Measurements from ENCODE around the gene ABCC8.

The ABCC8 gene

DNA sequence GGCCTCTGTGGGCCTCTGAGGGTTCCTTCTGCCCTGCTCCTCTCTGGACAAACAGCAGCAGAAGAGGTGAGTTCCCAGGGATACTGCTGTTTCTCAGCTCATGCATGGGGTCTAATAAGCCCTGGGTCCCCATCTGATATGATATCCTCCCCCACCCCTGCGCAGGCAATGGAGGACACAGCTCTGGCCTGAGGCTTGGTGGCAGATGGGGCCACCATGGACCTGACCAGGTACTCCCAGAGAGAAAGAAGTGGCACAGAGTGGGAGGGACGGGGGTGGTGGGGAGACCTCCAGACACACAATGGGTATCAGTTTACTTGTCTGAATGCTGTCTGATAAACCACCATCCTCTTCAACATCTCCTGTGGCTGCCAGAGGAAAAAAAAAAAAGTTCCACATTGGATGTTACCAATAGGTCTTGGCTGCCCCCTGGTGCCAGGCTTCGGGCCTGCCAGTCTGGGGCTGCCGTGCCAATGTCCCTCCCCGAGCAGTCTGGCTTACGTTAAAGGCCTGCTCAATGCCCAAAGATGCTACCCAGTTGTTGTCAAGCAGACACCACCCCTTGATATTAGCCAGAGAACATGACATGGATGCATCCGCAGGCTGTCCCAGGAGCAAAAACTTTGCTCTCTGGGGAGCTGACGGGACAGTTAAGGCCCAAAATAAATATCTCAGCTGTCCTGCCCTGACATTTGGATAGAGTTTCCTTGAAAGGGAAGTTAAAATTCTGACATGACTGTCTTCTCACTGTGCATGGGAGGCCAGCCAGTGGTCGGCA, 27.9 kb upstream of the ABCC8 start:
- peak; percentile 64 for DNase-seq

- no peak for DNase-seq
Measured at GRCh38 chr11:17502630-17503029, 26.0 kb upstream of the ABCC8 start.

DNA sequence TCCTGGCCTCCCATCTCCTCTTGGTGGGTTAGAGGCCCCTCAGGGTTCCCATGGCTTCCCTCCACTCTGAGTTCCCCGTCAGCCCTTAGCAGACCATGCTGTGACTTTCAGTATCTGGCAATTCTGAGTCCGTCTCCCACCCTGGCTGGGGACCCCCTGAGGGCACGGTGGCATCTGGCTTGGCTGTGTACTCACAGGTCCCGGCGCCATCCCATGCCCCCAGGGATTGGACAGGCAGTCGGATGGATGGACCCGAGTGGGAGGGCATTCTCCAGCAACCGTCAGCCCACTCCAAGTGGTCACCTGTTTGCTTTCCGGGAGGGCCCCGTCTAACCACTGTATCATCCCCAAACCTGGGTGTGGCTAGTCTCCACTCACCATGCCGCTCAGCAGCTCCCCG, 24.0 kb upstream of the ABCC8 start:
- DNase-seq, result no peak

GRCh38 chr11:17498475-17498874, 21.8 kb upstream of the ABCC8 start:
- DNase-seq, result no peak

DNA sequence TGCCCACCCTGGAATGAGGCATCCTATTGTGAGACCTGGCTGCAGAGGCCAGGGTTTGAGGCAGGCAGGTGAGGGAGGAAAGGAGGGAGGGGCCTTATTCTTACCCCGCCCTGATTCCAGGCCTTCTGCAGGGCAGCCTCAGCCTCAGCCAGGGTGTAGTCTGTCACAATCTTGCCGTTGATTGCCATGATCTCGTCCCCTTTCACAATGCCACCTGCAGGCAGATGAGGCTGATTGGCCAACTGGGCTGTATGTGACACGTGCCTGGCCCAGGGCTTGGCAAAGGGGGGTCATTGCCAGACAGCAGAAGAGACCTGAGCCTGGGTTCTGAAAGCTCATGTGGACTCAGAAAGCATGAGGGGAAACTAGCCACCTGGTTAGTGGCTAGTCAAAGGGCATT, 21.4 kb upstream of the ABCC8 start:
- DNase-seq, result no peak

DNA sequence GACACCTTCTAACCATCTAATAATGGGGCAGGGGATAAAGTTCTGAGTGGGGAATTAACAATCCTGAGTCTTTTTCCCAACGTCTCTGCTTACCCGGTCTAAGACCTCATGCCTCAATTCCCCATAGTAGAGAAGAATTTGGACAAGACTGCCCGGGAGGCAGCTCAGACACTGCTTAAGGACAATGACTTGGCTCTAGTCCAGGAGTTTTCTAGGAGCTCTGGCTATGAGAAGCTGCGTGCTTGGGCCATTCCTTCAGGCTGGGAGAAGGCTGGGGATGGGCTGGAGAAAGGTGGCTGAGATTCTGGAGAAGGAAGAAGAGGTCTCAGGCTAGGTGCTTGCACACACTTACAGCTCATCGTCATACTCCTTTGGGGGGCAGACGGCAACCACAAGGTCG, 19.8 kb upstream of the ABCC8 start:
- DNase-seq, result no peak

DNA sequence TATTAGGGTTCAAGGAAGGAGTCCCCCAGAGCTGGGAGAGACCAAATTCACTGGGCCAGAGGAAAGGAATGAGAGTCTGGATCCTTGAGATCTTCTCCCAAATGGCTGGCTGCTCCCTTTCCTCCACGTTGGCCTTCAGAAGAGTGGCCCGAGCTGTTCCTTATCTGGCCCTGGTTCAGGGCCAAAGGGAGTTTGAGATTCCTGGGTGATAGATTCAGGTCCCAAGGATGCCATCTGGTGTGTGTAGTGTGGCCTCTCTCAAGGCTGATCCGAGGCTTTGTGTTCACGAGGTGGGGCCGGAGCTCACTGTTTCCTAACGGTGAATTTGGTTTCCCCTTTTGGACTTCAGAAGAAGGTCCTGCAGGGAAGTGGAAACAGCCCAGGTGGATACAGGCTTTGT, 17.4 kb upstream of the ABCC8 start:
- no peak for DNase-seq

DNA sequence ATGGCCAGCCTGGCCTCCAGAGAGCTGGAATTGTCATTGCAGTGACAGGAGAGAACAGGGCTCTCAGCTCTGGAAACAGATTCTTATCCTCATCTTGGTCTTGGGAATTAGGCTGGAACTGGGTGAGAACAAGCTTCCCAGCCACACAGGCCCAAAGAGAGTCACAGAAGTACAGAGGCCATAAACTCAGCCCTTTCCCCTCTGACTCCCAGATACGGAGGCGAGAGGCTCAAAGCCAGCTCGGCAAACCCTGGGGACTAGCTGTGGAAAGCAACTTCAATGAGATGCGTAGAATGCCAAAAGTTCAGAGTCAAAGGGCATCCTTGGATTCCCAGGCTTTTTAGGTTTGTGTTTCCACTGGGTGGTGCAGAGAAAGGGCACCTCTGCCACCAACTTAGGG, 14.3 kb upstream of the ABCC8 start:
- DNase-seq, result no peak

GRCh38 chr11:17490232-17490631, 13.6 kb upstream of the ABCC8 start:
- no peak for DNase-seq

DNA sequence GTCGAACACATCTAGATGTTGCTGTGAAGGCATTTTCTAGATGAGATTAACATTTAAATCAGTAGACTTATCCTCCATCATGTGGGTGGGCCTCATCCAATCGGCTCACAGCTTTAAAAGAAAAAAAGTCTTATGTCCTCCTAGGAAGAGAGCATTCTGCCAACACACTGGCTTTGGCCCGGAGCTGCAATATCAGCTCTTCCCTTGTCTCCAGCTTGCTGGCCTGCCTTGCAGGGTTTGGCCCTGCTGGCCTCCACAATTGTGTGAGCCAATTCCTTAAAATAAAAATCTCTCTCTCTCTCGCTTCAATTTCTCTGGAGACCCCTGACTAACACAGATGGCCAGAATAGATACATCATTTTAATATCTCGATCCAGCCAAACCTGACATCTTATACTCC, 13.1 kb upstream of the ABCC8 start:
- no peak for DNase-seq

GRCh38 chr11:17488563-17488962, 11.9 kb upstream of the ABCC8 start:
- no peak for DNase-seq

GRCh38 chr11:17486646-17487045, 10.0 kb upstream of the ABCC8 start:
- no peak for DNase-seq

DNA sequence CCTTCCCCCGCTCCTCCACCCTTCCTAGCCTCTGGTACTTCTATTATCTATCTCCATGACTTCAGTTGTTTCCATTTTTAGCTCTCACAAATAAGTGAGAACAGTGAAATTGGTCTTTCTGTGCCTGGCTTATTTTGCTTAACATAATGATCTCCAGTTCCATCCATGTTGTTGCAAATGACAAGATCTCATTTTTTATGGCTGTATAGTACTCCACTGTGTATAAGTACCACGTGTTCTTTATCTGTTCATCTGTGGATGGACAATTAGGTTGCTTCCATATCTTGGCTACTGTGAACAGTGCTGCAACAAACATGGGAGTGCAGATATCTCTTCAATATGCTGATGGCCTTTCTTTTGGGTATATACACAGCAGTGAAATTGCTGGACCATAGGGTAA, 6.9 kb upstream of the ABCC8 start:
- no peak for DNase-seq

DNA sequence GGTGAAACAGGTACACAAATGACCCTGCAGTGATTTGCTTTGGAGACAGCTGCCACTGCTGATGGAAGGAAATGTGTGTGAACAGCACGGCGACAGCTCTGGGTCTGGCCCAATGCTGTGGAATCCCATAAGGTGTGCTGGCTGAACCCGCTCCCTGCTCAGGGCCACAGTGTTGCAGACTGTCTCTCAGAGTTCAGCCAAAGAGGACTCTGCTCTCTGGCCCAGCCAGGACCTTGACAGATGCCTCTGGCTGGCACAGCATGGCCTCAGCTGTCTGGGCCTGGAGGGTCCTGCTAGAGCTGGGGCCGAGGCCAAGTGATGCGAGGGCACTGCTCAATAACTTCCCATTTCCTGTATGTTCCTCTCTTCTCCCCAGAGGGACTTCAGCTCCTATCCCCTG, 5.3 kb upstream of the ABCC8 start:
- no peak for DNase-seq

- DNase-seq, result no peak
Measured at GRCh38 chr11:17479284-17480214, 2.9 kb upstream of the ABCC8 start.

DNA sequence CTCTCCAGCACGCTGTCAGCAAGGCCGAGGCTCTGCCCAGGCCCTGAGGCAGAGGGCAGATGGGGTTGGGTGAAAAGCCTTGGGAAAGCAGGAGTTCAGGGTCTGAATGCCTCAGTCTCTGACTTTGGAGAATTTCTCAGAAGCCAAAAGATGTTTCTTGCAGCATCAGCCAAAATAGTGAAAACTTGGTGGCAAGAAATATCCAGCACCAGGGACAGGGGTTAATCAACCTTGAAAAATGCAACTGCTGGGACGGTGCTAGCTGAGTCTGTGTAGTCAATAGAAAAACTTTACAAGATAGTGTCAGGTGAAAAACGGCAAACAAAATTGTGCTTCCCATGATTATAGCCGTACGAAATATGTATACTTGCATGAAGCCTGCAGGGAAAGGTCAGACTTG, 1.4 kb upstream of the ABCC8 start:
- DNase-seq, result no peak

DNA sequence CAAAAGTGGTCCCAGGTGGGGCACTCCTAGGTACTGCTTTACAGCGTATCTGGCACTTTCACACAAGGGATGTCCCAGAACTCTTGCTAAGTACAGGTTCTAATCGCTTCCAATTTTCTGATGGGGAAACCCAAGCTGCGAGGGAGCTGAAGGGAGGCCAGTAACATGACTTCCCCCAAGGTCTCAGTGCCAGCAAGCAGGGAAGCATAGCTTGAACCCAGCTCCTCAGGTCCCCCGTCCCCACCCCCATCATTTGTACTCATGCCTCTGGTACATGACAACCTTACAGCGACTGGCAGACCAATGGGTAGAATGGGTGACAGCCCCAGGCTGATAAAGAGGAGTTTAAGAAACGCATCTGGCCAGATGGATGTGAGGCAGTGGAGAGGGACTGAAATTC, 716 bp upstream of the ABCC8 start:
- no peak for DNase-seq

GRCh38 chr11:17477084-17477333, 364 bp upstream of the ABCC8 start:
- no peak for DNase-seq

GRCh38 chr11:17475666-17476316, 854 bp downstream of the ABCC8 start:
- DNase-seq, result no peak

DNA sequence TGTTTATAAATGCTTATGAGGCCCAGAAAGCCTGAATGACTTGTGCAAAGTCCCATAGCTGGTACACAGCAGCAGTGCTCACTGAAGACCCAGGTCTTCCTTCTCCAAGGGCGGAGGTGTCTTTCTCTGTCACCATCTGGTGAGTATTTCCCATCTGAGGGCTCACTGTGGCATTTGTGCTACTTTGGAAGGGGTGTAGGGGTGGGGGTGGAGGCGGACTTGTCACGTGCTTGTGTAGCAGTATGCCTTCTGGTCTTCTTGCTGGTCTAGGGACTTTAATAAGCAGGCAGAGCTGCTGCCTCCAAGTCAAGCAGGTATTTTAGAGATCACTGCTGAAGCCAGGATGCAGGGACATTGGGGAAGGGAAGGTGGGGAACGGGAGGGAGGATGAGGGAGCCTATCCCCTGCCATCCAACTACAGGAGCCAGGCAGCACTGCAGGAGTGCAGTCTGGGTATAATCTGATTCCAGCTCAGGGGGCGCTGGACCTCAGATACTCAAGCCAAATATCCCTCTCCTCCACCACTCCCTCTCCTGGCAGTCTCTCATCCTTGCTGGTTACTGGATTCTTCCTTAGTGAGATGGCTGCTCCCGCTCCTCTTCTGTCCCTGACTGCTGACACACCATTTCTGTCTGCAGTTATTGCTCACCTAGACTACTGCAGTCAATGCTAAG, 3.4 kb downstream of the ABCC8 start:
- DNase-seq, result no peak

DNA sequence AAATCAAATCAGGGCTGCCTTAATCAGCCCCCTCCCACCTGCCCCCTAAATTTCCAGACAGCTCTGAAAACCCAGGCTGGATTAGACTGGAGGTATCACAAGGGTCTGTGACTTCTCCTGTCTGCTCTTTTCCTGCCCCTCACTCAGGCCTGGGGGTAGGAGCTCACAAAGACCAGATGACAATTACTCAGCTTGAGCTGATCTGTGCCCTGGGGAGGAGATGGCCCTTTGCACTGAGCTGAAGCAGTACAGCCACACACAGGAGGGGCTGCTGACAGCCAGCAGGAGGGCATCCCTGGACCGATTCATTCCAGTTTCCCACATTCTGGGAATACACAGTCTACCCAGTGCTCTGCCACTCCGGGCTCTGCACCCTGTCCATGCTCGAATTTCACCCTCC, 4.2 kb downstream of the ABCC8 start:
- no peak for DNase-seq

- DNase-seq, result no peak
Measured at GRCh38 chr11:17471501-17471900, 5.1 kb downstream of the ABCC8 start.

DNA sequence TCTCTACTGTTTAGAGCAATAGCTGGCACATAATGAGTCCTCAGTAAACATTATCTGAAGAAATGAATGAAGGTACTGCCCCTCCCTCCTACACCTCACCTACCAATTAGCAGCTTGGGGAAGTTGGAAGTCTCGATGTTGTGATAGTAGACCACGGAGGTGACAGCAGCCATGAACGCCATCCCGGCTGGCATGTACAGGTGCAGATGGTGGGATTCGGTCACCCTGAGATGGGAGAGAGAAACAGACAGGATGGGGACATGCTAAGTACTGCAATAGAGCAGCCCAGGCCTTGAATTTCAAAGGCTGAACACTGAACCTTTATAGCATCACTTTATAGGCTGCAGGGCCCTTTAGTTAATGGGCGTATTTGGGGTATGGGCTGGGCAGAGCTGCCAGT, 6.6 kb downstream of the ABCC8 start:
- DNase-seq, result no peak

GRCh38 chr11:17468122-17468521, 8.5 kb downstream of the ABCC8 start:
- no peak for DNase-seq

Measured in kidney glomerular epithelial cell (primary cell).